Eye (tissue), 1 donor: ENCODE data around the gene HNRNPCL1.
"Not testable (repeated sequence)": the region's sequence is repeated elsewhere in the genome, so short reads cannot be mapped to it uniquely, and the experiment has no call there.

Experiments
- DNase-seq: peaks from one replicate; pipeline ENCODE4 v3.0.0-alpha.2; 2015

The HNRNPCL1 gene

DNA sequence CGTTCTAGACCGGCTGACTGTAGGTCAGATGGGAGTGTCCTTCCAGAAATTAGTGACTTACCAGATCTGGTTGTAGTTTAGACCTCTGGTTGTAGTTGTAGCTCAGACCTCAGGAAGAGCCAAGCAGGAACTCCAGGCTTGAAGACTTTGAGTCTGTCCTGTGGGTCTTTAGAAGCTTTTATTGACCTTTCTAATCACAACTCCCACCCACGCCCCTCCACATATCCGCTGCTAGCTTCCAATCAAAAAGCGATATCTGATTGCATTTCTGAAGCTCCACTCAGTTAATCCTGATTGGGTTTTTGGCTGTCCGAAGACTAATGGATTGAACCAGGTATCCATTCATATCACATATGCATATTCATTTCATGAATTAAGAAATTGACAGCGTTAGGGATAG is at the start of gene HNRNPCL1:
TSS of gene HNRNPCL1 (minus strand) at position 101 of the 400 bp plus-strand sequence. CDS start 431 bp downstream, outside the sequence.
- not testable (repeated sequence) for DNase-seq

DNA sequence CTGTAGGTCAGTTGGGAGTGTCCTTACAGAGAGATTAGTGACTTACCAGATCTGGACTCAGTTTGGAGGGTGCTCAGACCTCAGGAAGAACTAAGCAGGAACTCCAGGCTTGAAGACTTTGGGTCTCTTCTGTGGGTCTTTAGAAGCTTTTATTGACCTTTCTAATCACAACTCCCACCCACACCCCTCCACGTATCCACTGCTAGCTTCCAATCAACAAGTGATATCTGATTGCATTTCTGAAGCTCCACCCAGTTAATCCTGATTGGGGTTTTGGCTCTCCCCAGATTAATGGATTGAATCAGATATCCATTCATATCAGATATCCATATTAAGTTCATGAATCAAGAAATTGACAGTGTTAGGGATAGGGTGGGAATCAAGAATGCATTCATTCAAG is 49.6 kb upstream of the HNRNPCL1 start, which contains the start of gene PRAMEF10:
TSS of gene PRAMEF10 (minus strand) at position 101 of the 400 bp plus-strand sequence. CDS start 2,423 bp downstream, outside the sequence.
- not testable (repeated sequence) for DNase-seq

DNA sequence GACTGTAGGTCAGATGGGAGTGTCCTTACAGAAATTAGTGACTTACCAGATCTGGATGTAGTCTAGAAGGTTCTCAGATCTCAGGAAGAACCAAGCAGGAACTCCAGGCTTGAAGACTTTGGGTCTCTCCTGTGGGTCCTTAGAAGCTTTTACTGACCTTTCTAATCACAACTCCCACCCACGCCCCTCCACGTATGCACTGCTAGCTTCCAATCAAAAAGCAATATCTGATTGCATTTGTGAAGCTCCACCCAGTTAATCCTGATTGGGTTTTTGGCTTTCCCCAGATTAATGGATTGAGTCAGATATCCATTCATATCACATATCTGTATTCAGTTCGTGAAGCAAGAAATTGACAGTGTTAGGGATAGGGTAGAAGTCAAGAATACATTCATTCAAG is 37.6 kb upstream of the HNRNPCL1 start, which contains the start of gene PRAMEF4:
TSS of gene PRAMEF4 (minus strand) at position 101 of the 400 bp plus-strand sequence. CDS start 2,807 bp downstream, outside the sequence.
- not testable (repeated sequence) for DNase-seq

DNA sequence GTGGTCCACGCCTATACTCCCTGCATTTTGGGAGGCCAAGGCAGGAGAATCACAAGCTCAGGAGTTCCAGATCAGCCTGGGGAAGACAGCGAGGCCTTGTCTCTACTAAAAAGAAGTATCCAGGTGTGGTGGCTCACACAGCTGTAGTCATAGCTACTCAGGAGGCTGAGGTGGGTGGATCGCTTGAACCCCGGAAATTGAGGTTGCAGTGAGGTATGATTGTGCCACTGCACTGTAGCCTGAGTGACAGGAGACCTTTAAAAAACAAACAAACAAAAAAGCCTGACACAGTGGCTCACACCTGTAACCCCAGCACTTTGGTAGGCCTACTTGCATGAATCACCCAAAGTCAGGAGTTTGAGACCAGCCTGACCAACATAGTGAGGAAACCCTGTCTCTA is 29.9 kb upstream of the HNRNPCL1 start:
- DNase-seq, result not testable (repeated sequence)

DNA sequence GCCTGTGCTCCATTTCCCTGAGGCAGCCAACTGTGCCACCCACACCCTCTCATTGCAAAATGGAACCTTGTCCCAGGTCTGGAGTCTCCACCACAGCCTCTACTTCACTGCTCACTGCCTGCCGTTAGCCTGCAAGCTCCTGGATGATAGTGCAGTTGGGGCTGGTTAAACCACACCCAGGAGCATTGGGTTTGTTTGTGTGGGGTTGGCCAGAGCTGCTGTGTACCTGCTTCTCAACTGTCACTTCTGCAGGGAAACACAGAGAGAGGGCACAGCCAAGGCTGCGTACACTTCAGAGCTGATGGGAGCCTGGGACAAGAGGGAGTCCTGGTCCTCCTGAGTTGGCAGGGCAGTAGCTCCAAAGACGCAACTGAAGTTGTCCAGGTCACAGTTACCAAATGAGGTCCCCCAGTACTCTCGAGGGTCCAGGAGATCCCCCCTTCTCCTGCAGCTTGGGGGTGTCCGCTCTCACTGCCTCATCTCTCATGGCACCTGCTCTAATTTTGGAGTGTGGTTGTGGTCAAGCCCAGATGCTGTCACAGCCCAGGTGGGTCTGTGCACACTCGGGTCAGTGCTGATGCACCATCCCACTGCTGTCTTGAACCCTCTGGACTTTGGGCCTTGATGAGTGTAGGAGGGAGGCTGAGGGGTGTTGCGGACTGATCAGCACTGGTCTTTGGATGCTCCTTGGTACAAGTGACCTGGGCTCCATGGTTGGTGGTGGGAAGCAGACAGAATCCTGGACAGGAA is 14.8 kb upstream of the HNRNPCL1 start:
- not testable (repeated sequence) for DNase-seq

DNA sequence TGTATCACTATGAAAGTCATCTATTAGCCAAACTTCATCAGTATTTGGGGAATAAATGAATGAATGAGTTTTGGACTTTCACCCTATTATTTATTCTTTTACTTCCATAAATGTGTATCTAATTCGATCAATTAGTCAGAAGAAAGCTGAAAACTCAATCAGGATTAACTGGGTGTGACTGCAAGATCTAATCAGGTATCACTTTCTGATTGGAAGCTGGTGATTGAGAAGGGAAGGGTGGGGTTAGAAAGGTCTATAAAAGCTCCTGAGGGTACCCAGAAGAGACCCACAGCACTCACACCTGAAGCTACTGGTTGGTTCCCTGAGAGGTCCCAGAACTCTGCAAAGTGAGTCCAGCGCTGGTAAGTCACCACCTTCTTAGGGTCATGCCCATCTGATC is 8.3 kb upstream of the HNRNPCL1 start, which contains the start of gene PRAMEF2:
TSS of gene PRAMEF2 (plus strand) at position 301 of the 400 bp plus-strand sequence. CDS start 1,924 bp downstream, outside the sequence.
- not testable (repeated sequence) for DNase-seq

DNA sequence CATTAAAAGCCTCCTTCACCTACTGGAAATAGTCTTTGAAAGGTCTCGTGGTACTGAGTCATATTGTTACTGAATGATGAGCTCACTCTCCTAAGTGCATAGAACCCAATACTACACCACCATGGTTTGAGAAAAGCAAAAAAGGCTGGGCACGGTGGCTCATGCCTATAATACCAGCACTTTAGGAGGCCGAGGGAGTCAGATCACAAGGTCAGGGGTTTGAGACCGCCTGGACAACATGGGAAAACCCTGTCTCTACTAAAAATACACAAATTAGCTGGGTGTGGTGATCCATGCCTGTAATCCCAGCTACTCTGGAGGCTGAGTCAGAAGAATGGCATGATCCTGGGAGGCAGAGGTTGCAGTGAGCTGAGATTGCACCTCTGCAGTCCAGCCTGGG is 3.3 kb upstream of the HNRNPCL1 start:
- no peak for DNase-seq

DNA sequence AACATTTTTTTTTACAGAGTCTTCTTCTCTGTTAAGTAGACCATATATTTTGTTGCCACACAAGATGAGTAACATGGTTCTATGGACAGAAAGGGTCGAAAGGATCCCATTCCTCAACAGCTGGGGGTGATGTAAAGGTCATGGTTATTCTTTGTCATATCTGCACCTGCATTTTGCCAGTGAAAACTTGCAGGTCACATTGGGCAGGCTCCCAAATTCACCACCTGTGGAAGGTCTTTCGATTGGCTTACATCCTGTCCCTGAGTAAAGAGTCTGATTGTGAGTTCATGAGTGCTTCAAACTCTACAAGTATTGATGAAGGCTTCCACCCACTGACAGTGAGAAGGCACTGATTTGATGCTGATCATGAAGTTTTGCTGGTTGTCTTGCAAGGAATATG is 15.3 kb downstream of the HNRNPCL1 start:
- not testable (repeated sequence) for DNase-seq

DNA sequence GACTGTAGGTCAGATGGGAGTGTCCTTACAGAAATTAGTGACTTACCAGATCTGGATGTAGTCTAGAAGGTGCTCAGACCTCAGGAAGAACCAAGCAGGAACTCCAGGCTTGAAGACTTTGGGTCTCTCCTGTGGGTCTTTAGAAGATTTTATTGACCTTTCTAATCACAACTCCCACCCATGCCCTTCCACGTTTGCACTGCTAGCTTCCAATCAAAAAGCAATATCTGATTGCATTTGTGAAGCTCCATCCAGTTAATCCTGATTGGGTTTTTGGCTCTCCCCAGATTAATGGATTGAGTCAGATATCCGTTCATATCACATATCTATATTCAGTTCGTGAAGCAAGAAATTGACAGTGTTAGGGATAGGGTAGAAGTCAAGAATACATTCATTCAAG is 17.2 kb downstream of the HNRNPCL1 start, which contains the start of gene PRAMEF11:
TSS of gene PRAMEF11 (minus strand) at position 101 of the 400 bp plus-strand sequence. CDS start 2,621 bp downstream, outside the sequence.
- DNase-seq, result not testable (repeated sequence)

DNA sequence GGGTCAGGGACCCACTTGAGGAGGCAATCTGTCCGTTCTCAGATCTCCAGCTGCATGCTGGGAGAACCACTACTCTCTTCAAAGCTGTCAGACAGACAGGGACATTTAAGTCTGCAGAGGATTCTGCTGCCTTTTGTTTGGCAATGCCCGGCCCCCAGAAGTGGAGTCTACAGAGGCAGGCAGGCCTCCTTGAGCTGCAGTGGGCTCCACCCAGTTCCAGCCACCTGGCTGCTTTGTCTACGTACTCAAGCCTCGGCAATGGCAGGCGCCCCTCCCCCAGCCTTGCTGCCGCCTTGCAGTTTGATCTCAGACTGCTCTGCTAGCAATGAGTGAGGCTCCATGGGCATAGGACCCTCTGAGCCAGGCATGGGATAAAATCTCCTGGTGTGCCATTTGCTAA is 29.5 kb downstream of the HNRNPCL1 start:
- DNase-seq, result not testable (repeated sequence)

DNA sequence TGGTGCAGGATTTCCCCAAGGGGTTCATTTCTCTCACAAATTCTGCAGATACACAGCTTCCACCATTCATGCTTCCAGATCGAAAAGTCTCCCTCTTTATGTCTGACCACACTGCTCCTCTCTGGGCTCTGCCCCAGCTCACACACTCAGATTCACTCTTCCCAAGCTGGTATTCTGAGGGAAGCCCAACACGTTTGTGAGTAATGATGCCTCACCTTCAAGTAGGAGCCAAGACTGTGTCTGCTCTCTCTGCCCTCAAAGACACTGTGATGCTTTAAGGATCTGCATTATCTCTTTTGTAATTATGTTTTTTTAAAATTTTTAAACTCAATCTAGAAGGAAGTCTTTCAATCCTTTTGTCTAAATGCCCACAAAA is 37.1 kb downstream of the HNRNPCL1 start:
- DNase-seq, result no peak

DNA sequence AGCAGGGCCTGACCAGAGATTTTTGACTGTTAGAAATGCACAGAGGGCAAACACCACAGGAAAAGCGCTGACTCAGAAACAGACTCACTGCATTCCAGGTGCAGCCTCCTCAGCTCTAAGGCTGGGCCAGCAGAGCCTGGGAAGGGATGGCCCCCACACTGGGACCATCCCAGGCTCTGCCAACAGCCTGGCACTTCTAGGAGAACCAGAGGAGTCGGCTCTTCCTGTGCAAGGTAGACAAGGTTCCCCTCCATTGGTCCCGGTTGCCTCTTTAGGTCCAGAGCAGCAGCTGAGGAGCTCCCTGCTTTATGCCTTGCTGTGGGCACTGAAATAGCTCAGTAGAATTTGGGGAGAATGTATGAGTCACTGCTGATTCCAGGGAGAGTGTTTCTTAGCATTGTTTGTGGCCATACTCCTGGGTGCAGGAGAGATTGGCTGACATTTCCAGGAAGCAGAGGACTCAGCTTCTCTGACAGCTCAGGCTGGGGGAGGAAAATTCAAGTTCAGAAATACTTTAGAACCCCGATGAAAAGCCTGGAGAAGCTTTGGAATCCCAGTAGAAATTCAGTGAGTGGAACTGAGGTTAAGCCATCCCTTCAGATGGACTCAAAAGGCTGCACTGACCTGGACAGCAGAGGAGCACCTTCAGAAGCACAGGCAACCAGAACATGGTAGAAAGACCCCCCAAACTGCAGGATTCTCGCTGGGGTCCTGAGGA is 37.7 kb downstream of the HNRNPCL1 start:
- no peak for DNase-seq

DNA sequence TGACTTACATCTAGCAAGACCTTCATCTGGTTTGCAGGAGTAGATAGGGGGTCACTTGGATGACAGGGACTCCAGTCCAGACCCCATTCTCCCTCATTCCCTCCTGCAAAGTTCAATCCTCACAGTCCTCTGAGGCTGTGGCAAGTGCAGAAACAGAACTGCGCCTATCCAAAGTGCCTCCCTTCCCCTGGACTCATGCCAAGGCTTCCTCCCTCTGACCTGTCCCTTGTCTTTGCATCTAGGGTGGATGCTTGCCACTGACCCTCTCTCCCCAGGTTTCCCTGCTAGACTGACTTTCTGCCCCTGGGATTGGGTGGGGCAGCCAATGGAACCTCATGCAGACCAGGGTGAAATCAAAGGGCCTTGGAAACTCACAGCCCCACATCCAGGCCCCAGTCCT is 38.6 kb downstream of the HNRNPCL1 start:
- no peak for DNase-seq

DNA sequence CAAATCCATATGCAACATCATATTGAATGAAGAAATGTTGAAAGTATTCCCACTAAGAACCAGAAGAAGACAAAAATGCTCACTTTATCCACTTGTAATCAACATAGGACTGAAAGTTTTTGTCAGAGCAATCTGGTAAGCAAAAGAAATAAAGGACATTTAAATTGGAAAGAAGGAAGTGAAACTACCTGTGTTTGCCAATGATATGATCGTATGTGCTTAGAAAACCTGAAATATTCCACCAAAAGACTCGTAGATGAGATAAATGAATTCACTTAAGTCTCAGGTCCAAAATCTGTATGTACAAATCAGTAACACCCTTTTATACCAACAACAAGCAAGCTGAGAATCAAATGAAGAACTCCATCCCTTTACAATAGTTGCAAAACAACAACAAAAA is 48.8 kb downstream of the HNRNPCL1 start:
- DNase-seq, result no peak

DNA sequence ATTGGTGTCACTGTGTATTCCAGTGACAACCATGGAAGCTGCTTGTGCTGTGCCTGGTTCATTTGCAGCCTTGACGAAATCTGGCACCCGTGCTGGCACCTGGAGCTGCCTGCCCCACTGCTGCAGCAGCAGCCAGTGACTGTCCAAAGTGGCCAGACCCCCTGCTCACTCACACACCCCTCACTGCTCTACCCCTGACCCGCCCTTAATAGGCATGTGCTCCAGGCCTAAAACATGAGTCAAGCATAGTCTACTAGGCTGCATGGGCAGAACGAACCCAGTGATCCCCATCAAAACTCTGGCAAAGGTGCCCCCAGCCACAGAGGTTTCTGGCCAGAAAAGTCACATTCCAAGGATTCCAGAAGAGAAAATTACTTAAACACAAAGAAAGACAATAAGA is 49.6 kb downstream of the HNRNPCL1 start:
- DNase-seq, result no peak
